HL-60 (cell line): ENCODE measurements around the gene VASN.

Experiments
- CTCF ChIP-seq: IDR thresholded peaks from one replicate; pipeline ENCODE4 v1.5.1; 2011; ENCODE audit warnings: low read length, control low read depth, inconsistent platforms; ENCODE audit not compliant: insufficient read depth
- POLR2AphosphoS5 ChIP-seq: IDR thresholded peaks from 2 replicates; pipeline ENCODE4 v1.6.1; 2012; ENCODE audit warnings: low read depth
- SPI1 ChIP-seq: IDR thresholded peaks from 2 replicates; pipeline ENCODE4 v1.6.1; 2012; ENCODE audit warnings: low read depth, mild to moderate bottlenecking, borderline replicate concordance

GRCh38 chr16:4426722-4427372 is 55.2 kb downstream of the VASN start:
- no peak for TF ChIP-seq CTCF
- no peak for TF ChIP-seq POLR2AphosphoS5
- no peak for TF ChIP-seq SPI1
